Measurements from ENCODE around the gene DCDC2C. TPM values are rescaled to one million over a fixed set of nuclear protein-coding genes. Genes with fewer than 3 reads are reported as not detected.

The DCDC2C gene
- total RNA-seq, 1 experiment from 2014 or later: not detected

- no peak for TF ChIP-seq EZH2 (IDR thresholded peaks at IDR 0.05; ENCODE audit: low read depth)
- TF ChIP-seq, protein P1, sequence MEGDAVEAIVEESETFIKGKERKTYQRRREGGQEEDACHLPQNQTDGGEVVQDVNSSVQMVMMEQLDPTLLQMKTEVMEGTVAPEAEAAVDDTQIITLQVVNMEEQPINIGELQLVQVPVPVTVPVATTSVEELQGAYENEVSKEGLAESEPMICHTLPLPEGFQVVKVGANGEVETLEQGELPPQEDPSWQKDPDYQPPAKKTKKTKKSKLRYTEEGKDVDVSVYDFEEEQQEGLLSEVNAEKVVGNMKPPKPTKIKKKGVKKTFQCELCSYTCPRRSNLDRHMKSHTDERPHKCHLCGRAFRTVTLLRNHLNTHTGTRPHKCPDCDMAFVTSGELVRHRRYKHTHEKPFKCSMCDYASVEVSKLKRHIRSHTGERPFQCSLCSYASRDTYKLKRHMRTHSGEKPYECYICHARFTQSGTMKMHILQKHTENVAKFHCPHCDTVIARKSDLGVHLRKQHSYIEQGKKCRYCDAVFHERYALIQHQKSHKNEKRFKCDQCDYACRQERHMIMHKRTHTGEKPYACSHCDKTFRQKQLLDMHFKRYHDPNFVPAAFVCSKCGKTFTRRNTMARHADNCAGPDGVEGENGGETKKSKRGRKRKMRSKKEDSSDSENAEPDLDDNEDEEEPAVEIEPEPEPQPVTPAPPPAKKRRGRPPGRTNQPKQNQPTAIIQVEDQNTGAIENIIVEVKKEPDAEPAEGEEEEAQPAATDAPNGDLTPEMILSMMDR (conservative IDR thresholded peaks at IDR 0.05): no peak
- no peak overlapping the region for H2AFZ ChIP-seq
- CTCF ChIA-PET: no interaction called here
- H4K20me1 ChIP-seq (ENCODE audit: insufficient read depth): no peaks in the 10 kb centered on the region
- H3K9me2 ChIP-seq (ENCODE audit: insufficient read depth): no peaks in the 10 kb centered on the region
- no peaks in the 10 kb centered on the region for H3K9me3 ChIP-seq (ENCODE audit: insufficient read depth, low read depth)
- no peaks in the 10 kb centered on the region for H3K79me2 ChIP-seq (ENCODE audit: low read depth)
- POLR2A ChIA-PET (ENCODE audit: unreplicated experiment): no interaction called here
- peaks cover 93% of the 10 kb centered on the region for H3K27me3 ChIP-seq (ENCODE audit: insufficient read depth, low read depth)
- intact Hi-C loops (cut with micrococcal nuclease; ENCODE audit: unreplicated experiment): no loop called here
- H3K36me3 ChIP-seq (ENCODE audit: low read depth): no peaks in the 10 kb centered on the region
- BruUV-seq (replicated peaks): no TSS peak
- H3F3A ChIP-seq (ENCODE audit: insufficient read depth, low read depth): no peaks in the 10 kb centered on the region
- no peak for DNase-seq
- no peak overlapping the region for H3K4me2 ChIP-seq
- H3K4me1 ChIP-seq (replicated peaks; ENCODE audit: insufficient read depth): no peaks in the 10 kb centered on the region
- H3K4me3 ChIP-seq: no peak overlapping the region
- H3K27ac ChIP-seq: no peak overlapping the region
Measured at GRCh38 chr2:3838348-3838747, 135.0 kb downstream of the DCDC2C start.

GRCh38 chr2:3839476-3839875 lies 136.1 kb downstream of the DCDC2C start:
- Histone ChIP-seq H3K4me3 (no peak overlapping the region), H2AFZ (no peak overlapping the region), H4K20me1 (ENCODE audit: insufficient read depth) (no peaks in the 10 kb centered on the region), H3K9me3 (ENCODE audit: insufficient read depth, low read depth) (no peaks in the 10 kb centered on the region), H3K27ac (no peak overlapping the region), H3F3A (ENCODE audit: insufficient read depth, low read depth) (no peaks in the 10 kb centered on the region), H3K27me3 (ENCODE audit: insufficient read depth, low read depth) (peaks cover 93% of the 10 kb centered on the region), H3K9me2 (ENCODE audit: insufficient read depth) (no peaks in the 10 kb centered on the region), H3K36me3 (ENCODE audit: low read depth) (no peaks in the 10 kb centered on the region), H3K79me2 (ENCODE audit: low read depth) (no peaks in the 10 kb centered on the region), H3K4me2 (no peak overlapping the region), H3K4me1 (replicated peaks; ENCODE audit: insufficient read depth) (no peaks in the 10 kb centered on the region)
- BruUV-seq (replicated peaks): no TSS peak
- intact Hi-C loops (cut with micrococcal nuclease; ENCODE audit: unreplicated experiment): no loop called here
- ChIA-PET CTCF (no interaction called here), POLR2A (ENCODE audit: unreplicated experiment) (no interaction called here)
- no peak for DNase-seq
- no peak for TF ChIP-seq EZH2 (IDR thresholded peaks at IDR 0.05; ENCODE audit: low read depth)

DNA sequence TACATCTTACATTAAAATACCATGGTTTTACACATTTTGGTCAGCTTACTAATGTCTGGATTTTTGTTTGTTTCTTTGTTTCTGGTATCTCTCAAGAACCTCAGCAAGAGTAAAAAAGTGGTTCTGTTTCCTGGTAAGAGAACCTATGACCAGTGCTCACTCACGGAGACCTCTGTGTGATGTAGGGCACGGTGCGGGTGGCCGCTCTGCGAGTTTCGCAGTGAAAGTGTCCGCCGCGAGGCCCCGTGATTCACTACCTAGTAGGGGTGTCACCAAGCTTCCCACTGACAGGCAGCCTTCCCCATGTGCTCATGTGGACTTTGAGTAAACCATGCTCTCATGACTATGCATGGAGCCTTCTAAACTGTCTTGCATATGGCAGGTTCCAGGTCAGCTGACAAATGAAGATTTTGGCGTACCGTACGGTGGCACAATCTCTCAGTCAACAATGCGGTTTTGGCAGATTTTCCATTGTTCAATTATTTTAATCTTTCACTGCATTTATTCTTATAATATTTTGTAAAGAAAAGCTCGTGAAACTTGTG lies 137.3 kb downstream of the DCDC2C start:
- no peaks in the 10 kb centered on the region for H3F3A ChIP-seq (ENCODE audit: insufficient read depth, low read depth)
- no peaks in the 10 kb centered on the region for H3K9me2 ChIP-seq (ENCODE audit: insufficient read depth)
- H3K4me1 ChIP-seq (replicated peaks; ENCODE audit: insufficient read depth): no peaks in the 10 kb centered on the region
- no peaks in the 10 kb centered on the region for H4K20me1 ChIP-seq (ENCODE audit: insufficient read depth)
- no peaks in the 10 kb centered on the region for H3K36me3 ChIP-seq (ENCODE audit: low read depth)
- ChIA-PET POLR2A (ENCODE audit: unreplicated experiment) (no interaction called here), CTCF (no interaction called here)
- no TSS peak for BruUV-seq (replicated peaks)
- no peak overlapping the region for H3K4me3 ChIP-seq
- H2AFZ ChIP-seq: no peak overlapping the region
- TF ChIP-seq EZH2 (IDR thresholded peaks at IDR 0.05; ENCODE audit: low read depth): no peak
- TF ChIP-seq, protein P1 (conservative IDR thresholded peaks at IDR 0.05): no peak
- H3K9me3 ChIP-seq (ENCODE audit: insufficient read depth, low read depth): no peaks in the 10 kb centered on the region
- H3K79me2 ChIP-seq (ENCODE audit: low read depth): no peaks in the 10 kb centered on the region
- H3K4me2 ChIP-seq: no peak overlapping the region
- intact Hi-C loops (cut with micrococcal nuclease; ENCODE audit: unreplicated experiment): no loop called here
- no peak for DNase-seq
- no peak overlapping the region for H3K27ac ChIP-seq
- peaks cover 95% of the 10 kb centered on the region for H3K27me3 ChIP-seq (ENCODE audit: insufficient read depth, low read depth)

All from PC-9 (cell line).